ENCODE results near the gene CEP164.

DNA sequence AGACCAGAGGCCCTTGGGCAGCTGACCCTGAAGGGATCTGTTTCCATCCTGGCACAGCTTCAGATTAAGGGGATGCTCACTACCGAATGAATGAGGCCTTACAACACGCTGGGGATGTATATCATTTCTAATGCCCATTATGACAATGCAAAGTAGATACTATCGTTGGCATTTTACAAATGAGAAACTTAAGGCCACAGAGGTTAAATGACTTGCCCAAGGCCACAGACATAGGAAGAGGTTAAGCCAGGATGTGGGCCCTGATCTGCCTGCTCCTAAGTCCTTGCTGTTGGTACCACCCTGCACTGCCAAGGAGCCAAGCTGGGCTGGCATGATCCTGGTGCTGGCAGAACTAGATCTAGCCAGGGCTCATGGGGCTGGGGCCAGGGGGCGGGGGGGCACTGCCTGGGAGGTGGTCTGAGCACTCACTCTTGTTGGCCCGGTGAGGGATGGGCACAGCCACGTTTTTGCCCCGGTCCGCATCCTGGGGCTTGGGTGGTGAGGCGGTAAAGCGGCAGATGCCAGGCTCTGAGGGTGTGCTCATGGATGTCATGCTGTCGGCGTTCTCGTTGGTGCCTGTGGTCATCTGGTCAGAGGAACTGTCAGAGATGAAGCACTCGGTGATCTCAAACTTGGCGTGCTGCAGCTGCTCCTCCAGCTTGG, 102.8 kb downstream of the CEP164 start:
- TF ChIP-seq, protein P1, sequence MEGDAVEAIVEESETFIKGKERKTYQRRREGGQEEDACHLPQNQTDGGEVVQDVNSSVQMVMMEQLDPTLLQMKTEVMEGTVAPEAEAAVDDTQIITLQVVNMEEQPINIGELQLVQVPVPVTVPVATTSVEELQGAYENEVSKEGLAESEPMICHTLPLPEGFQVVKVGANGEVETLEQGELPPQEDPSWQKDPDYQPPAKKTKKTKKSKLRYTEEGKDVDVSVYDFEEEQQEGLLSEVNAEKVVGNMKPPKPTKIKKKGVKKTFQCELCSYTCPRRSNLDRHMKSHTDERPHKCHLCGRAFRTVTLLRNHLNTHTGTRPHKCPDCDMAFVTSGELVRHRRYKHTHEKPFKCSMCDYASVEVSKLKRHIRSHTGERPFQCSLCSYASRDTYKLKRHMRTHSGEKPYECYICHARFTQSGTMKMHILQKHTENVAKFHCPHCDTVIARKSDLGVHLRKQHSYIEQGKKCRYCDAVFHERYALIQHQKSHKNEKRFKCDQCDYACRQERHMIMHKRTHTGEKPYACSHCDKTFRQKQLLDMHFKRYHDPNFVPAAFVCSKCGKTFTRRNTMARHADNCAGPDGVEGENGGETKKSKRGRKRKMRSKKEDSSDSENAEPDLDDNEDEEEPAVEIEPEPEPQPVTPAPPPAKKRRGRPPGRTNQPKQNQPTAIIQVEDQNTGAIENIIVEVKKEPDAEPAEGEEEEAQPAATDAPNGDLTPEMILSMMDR (IDR thresholded peaks at IDR 0.05) = no peak
- TF ChIP-seq POLR2A (IDR thresholded peaks at IDR 0.05) = no peak

Measured in transverse colon (tissue), 3 donors.